Stimulated activated CD8-positive, alpha-beta memory T cell treated with anti-CD3 and anti-CD28 coated beads, Interleukin-2, amount 100 ng/mL, for 48 hours (primary cell): ENCODE results near the gene DNAJC4.

Source experiments
- DNase-seq, 2 donors: peaks; one replicate each; pipeline ENCODE4 v3.0.0-alpha.2; 2020; ENCODE audit warnings: low read depth in 2 of 2

The DNAJC4 gene

DNA sequence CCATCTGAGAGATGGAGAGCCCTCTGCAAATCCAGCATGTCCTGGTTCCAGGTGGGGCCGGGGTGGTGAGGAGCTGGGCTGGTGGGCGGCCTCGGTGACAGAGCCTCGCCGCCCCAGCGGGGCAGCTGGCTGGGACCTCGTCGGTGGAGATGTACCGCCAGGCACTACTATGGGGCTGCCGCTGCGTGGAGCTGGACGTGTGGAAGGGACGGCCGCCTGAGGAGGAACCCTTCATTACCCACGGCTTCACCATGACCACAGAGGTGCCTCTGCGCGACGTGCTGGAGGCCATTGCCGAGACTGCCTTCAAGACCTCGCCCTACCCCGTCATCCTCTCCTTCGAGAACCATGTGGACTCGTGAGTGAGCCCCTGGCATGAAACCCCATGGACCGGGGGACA is 28.0 kb downstream of the DNAJC4 start:
- no peak for DNase-seq

DNA sequence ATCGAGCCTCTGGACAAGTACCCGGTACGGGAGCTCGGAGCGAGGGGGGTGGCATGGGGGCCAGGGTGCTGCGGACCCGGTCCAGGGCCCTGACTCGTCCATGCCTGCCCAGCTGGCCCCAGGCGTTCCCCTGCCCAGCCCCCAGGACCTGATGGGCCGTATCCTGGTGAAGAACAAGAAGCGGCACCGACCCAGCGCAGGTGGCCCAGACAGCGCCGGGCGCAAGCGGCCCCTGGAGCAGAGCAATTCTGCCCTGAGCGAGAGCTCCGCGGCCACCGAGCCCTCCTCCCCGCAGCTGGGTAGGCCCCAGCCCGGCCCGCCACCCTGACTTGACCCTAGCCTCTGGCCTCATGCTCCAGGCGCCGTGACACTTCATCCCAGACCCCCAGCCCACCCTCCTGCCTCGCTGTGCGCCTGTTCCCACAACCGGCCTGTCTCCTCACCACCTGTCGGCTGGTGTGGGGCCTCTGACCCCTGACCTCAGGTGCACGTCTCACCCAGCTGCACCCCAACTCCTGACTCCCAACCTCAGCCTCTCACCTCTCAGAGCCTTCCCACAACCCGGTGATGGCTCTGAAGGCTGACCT is 28.7 kb downstream of the DNAJC4 start:
- no peak for DNase-seq

DNA sequence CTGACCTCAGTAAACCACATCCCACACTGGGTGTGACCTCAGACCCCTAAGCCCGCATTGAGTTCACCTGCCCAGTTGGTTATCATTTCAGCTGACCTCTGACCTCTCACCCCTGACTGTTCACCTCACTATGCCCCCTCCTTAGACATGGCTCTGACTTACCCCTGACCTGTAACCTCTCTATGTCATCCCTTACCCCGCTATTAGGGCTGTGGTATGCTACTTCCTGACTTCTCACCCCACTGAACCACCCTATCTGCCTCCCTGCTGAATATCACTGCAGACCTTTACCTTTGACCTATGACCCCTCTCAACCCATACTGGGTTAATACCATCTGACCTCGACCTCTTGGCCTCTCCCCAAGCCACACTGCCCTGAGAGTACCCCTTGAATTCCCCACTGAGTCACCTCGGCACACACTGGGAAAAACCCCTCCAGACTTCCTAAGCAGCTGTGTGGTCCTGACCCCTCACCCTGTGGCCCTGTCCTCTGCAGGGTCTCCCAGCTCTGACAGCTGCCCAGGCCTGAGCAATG is 29.3 kb downstream of the DNAJC4 start:
- DNase-seq, result no peak

DNA sequence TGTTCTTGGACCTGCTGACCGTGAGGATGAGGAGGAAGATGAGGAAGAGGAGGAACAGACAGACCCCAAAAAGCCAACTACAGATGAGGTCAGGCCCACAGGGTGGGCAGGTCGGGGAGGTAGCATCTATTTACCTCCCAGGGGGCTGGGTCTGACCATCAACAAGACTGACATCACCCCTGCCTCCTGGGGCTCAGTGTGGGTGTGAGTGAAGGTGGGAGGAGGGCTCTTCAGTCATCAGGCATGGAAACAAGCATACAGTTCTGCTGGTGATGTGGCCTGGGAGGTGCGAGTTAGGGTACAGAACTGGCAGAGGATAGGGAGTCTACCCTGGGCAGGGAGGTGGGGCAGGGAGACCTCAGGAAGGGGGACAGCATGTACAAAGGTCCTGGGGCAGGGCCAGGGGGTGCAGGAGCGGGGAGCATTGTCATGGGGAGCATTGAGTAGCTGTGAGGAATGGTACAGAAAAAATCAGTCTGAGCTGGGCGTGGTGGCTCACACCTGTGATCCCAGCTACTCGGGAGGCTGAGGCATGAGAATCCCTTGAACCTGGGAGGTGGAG is 29.9 kb downstream of the DNAJC4 start:
- no peak for DNase-seq

DNA sequence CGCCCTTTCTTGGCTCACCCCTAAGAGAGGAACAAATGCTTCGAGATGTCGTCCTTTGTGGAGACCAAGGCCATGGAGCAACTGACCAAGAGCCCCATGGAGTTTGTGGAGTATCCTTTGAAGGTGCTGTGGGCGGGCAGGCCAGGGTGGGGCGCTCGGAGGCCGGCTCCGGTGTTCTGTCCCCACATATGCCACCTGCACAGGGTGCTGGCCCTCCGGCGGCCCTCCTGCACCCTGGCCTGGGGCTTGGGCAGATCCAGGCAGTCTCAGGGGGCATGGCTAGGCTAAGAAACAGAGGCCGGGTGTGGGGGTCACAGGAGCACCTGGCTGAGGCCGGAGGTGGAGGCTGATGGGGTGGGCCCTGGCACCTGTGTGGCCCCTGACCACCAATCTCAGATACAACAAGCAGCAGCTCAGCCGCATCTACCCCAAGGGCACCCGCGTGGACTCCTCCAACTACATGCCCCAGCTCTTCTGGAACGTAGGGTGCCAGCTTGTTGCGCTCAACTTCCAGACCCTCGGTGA is 31.3 kb downstream of the DNAJC4 start:
- DNase-seq, result no peak

DNA sequence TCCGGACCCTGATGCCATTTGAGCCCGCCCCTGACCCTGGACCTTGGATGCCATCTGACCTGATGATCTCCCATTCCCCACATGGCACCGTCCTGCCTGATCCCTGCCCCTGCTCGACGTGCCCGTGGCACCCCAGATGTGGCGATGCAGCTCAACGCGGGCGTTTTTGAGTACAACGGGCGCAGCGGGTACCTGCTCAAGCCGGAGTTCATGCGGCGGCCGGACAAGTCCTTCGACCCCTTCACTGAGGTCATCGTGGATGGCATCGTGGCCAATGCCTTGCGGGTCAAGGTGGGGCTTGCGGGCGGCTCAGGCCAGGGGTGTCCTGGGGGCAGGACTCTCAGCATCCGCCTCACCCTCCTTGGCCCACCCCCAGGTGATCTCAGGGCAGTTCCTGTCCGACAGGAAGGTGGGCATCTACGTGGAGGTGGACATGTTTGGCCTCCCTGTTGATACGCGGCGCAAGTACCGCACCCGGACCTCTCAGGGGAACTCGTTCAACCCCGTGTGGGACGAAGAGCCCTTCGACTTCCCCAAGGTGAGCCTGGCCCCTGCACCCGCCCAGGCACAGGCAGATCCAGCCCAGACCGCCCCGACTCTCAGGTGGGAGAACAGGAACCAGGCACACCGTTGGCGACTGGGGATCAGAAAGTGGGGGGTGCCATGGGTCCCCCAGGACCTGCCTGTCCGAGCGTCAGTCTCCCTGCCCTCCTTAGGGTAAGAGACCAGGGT is 32.1 kb downstream of the DNAJC4 start:
- no peak for DNase-seq

DNA sequence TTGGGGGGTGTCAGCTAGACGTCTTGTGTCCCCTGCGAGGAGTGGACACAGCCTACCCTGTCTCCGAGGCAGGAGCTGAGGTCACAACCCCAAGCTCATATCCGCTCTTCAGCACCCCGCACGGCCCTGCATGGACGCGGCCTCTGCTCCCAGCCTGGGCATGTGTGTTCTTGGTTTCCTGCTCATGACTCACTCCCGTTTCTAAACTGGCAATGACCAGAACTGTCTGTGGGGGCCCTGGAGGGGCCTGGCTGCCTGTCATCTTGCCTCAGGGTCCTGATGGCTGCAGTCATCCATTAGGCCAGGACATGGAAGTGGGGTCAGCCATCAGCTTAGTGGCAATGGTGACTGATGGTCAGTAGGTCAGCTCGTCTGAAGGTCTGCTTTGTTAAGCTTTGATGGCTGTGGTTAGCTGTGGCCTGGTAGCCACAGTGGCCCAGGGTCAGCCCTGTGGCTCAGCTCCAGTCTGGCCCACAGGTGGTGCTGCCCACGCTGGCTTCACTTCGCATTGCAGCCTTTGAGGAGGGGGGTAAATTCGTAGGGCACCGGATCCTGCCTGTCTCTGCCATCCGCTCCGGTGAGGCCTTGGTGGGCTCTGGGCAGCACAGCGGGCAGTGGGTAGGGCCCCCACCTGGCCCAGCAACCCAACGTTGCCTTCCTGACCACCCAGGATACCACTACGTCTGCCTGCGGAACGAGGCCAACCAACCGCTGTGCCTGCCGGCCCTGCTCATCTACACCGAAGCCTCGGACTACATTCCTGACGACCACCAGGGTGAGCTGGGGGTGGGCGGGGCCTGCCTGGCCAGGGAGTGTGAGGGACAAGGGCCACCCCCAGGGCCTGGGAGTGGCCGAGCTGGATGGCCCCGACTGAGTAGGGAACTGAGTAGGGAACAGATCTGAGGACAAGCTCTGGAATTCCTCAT is 32.9 kb downstream of the DNAJC4 start:
- DNase-seq, result no peak

DNA sequence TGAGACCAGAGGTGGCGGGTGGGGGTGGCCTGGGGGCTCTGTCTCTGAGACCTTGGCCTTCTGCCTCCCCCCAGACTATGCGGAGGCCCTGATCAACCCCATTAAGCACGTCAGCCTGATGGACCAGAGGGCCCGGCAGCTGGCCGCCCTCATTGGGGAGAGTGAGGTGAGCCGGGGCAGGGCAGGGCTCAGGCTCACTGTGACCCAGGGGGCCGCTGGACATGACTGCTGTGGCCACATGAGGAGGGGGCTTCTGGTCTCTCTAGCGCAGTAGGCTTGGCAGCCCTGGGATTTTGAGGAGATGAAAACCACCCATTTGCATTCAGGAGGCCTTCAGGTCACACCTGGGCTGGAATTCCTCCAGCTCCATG is 33.6 kb downstream of the DNAJC4 start:
- no peak for DNase-seq

DNA sequence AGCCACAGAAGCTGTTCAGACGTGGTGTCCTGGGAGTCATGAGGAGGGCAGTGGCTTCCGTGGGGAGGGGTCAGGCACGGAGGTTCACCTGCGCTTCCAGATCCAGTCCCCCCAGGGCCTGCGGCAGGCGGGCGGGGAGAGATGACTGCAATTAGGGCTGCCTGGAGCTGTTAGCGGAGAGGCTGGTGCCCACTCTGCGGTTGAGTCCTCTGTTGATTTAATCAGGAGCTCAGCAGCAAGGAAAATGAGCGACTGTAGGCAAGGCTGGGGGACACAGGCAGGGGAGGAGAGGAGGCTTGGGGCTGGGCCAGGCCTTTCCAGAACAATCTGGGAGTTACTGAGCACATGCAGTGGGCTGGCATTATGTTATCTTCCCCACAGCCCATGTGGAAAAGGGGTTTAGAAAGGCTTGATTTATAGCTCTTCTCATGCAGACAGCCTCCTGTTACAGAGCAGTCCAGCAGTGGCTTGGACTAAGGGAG is 34.1 kb downstream of the DNAJC4 start:
- no peak for DNase-seq

DNA sequence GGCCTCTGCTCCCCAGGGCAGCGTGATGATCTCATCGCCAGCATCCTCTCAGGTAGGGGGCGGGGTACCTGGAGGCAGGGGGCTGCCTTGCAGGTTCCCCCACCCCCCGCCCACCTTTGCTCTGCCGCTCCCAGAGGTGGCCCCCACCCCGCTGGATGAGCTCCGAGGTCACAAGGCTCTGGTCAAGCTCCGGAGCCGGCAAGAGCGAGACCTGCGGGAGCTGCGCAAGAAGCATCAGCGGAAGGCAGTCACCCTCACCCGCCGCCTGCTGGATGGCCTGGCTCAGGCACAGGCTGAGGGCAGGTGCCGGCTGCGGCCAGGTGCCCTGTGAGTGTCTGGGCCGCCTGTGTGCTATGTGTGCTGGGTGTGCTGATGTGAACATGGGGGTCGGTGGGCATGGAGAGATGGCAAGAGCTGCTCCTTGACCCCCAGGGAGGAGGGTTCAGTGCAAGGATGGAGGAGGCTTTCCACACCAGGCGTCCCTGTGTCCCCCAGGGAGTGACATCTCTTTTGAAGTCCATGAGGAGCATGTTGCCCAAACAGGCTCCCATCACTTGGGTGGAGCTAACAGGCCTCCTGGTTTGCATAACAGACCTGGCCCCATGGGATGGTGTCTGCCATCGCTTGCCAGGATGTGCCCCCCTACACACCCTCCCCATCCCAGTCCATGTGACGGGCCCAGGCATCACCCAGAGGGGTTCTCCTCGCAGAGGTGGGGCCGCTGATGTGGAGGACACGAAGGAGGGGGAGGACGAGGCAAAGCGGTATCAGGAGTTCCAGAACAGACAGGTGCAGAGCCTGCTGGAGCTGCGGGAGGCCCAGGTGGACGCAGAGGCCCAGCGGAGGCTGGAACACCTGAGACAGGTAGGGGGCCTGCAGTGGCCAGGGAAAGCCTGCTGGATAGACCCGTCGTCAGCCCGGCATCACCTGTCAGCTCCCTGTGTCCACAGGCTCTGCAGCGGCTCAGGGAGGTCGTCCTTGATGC is 35.1 kb downstream of the DNAJC4 start:
- DNase-seq, result no peak

DNA sequence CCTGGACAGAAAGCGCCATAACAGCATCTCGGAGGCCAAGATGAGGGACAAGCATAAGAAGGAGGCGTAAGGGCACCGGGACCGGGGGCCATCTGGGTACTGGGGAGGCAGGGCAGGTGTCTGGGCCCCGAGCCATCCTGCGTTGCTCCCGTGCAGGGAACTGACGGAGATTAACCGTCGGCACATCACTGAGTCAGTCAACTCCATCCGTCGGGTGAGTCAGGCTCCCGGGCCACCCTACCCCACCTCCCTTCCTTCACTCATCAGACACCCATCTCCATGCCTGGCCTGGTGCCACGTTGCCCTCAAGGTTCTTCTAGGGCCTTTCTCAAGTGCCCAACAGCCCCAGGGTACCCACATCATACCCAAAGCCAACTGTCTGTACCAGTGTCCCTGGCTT is 36.0 kb downstream of the DNAJC4 start:
- no peak for DNase-seq

DNA sequence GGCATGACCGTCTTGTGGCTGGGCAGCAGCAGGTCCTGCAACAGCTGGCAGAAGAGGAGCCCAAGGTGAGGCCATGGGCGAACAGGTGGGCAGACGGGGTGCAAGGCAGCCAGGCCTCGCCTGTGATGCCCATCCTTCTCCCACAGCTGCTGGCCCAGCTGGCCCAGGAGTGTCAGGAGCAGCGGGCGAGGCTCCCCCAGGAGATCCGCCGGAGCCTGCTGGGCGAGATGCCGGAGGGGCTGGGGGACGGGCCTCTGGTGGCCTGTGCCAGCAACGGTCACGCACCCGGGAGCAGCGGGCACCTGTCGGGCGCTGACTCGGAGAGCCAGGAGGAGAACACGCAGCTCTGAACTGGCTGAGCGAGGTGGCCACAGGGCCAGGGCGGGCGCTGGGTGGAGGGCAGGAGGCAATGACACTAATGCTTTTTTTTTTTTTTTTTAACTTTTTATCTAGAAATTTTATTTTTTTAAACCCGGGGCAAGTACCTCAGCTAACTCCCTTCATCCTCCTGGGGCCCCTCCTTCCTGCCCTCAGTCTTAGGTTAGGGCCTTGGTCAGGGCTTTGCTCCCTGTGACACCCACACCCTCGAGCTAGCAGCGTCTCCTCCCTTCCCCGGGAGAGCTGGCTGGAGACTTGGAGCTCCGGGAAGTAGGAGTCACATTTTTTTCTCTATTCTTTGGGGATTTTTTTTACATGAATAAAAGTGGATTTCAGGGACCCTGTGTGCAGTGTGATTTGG is 37.0 kb downstream of the DNAJC4 start:
- no peak for DNase-seq

DNA sequence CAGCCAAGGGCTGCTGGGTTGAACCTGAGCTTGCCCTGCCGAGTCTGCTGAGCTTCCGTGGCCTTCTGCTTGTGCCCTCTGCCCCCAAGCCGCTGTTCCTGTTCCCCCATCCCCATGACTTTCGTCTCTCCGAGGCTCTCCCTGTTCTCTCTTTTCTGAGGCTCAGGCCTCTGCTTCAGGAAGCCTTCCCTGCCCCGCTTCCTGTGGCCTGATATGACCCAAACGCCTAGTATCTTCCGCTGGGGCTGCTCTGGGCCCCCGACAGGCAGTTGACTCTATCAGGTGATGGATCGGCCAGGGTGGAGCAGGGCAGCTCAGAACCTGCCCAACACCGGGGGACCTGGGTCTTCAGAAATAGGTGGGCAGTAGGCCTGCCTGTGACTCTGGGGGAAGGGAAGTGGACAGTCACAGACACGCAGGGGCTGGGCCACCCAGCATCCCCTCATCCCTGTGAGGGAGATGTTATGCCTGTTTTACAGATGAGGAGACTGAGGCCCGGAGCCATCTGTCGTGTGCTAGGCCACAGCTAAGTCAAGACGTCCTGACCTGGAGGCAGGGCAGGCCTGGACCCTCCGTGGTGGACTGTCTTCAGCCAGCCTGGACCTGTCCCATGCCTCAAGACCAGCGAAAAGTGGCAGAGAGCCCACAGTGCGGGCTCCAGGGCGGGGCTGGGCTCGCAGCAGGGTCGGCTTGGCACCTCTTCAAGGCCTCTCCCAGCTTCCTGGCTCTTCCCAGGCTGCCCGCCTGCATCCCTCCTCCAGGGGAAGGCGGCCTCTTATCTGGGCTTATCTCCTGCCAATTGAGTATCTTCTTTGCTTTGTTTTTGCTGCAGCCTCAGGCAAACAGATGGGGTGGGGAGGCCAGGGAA is 37.9 kb downstream of the DNAJC4 start:
- no peak for DNase-seq

DNA sequence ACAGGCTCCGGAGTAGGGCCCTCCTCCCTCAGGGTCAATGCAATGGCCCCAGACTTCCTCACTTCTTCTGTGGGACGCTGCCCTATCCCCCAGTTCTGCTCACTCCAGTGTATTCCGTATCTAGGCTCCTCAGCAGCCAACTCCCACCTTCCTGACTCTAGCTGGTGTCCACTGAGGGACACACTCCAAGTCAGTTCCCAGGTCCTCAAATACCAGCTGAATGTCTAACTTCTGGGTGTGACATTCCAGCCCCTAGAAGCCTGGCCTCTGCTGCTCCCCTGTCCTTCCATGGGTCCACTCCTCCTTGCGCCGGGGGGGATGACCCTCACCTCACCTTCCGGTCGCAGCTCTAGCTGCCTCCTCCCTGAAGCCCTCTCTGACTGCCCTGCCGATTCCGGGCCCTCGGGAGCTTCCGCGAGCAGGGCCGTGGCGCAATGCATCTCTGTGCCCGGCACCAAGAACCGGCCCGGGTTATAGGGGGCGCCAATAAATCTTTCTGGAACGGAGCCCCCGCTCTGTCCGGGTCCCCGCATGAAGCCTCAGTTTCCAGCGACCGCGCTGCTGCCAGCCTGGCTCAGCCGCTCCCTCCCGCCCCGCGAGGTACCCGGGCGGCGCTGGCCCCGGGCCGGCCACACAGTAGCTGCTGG is 38.7 kb downstream of the DNAJC4 start:
- peak in 1 of 2 donors; percentile 45 for DNase-seq

DNA sequence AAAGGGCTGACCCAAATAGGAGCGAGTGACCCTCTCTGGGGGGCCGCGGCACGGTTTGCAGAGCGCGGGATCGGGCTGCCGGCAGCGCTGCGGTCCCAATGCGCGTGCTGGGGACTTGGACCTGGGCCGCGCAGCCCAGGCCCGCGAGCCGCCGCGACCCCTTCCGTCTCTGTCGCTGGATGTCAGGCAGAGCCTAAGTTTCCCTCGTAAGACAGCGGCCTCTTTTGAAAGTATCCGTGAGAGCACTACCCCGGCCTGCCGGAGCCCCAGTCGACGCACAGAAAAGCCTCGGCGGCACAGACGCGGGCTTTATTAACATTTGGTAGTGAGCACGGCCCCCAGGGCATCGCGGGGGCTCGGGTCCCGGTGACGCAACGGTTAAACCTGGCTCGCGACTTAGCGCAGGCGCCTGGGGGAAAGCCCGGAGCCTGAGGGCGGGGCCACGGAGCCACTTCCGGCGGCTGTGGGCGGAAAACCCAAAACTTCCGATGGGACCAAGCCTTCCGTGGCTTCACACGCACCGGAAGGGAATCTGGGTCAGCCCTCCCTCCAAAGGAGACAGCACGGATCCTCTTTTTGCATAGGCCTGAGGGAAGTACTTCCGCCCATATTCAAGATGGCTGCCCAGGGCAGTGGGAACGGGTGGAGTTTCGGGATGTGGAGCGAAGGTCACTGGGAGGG is 39.3 kb downstream of the DNAJC4 start:
- DNase-seq, result peak; percentile 96 to 98

DNA sequence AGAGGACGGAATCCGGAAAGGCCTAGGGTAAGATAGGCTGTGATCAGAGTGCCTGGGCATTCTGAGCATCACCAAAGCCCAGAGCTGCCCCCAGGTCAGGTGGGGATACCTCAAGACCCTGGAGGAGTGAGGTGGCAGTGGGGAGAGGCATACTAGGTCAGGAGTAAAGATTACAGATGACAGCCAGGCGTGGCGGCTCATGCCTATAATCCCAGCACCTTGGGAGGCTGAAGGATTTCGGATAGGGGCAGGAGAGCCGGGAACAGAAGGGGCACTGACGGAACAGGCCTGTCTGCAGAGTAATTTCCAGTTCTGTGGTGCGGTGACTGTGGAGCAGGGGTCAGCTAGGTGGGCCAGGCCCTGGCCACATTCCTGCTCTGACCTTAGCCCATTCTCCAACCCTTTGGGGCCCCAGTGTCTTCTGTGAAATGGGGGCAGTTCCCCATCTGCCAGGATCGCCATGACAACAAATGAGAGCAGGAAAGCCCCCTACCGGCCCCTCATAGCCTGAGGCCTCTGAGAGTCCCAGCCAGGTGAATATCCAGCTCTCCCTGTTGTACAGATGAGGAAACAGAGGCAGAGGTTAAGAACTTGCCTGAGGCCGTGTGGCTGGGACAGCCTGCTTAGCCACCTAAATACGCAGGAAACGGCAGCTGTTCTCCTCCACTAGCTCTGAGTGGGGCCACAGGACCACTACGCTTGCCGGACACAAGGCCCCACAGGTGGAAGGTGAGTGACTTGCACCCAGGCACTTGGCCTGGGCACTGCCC is 44.9 kb downstream of the DNAJC4 start:
- no peak for DNase-seq

DNA sequence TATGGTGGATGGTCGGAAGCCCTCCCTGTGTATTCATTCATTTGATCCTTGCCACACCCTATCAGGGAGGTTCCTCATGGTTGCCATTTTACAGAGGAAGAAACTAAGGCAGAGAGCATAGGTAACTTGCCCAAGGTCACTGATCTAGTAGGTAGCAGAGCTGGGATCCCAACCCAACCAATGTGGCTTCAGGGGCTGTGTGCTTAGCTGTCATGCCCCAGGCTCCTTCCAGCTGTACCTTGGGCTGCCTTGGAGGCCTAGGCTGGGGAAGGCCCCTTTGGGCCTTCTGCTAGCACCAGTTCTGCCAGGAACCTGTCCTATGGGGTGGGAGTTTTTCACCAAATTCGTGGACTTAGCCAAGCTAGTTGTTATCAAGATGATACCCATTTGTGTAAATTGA is 45.5 kb downstream of the DNAJC4 start:
- no peak for DNase-seq
